Stimulated activated CD4-positive, alpha-beta T cell treated with anti-CD3 and anti-CD28 coated beads, Interleukin-4, amount 100 ng/mL, for 48 hours (primary cell): ENCODE measurements around the gene NECTIN1.

Source experiments
- DNase-seq, 2 donors: peaks; one replicate each; pipeline ENCODE4 v3.0.0-alpha.2; 2020; ENCODE audit warnings: low read depth in 2 of 2

NECTIN1 gene

GRCh38 chr11:119640541-119640940, 88.5 kb downstream of the NECTIN1 start:
- no peak for DNase-seq

- no peak for DNase-seq
Measured at GRCh38 chr11:119639642-119640205, 89.3 kb downstream of the NECTIN1 start.

DNA sequence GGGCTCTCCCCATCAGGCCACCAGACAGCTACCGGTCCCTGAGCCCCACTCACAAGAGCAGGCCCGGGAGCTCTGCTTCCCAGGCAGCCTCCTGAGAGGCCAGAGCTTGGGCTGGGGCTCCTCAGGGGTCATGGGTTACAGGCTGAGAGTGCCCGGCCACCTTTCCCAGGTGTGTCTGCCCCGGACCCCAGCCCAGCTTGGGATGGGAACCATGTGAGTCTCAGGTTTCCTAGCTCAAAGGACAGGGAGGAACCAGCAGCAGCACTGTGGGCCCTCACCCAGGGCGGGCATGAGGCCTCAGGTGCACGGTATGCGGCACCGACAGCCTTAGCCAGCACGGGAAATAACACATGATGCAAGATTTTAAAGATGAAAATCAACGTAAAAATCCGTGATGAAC, 90.1 kb downstream of the NECTIN1 start:
- DNase-seq: no peak

- DNase-seq: no peak
Measured at GRCh38 chr11:119637481-119637880, 91.5 kb downstream of the NECTIN1 start.

DNA sequence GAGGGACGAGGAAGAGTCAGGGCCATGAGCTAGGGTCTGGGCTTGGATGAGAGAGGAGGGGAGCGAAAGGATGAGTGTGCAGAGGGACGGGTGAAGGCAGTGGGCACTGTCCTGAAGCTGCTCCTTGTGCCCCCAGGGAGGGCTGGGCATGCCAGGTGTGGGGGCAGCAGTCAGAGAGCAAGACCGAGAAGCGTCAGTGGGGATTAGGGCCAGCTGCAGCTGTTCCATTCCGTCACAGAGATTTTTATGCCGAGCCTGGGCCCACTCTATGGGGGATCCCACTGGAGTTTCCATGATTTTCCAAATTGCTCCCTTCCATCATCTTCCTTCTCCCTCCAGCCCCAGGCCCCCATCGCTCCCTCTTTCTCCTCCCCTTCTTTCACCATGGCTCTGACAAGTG, 93.2 kb downstream of the NECTIN1 start:
- no peak for DNase-seq

DNA sequence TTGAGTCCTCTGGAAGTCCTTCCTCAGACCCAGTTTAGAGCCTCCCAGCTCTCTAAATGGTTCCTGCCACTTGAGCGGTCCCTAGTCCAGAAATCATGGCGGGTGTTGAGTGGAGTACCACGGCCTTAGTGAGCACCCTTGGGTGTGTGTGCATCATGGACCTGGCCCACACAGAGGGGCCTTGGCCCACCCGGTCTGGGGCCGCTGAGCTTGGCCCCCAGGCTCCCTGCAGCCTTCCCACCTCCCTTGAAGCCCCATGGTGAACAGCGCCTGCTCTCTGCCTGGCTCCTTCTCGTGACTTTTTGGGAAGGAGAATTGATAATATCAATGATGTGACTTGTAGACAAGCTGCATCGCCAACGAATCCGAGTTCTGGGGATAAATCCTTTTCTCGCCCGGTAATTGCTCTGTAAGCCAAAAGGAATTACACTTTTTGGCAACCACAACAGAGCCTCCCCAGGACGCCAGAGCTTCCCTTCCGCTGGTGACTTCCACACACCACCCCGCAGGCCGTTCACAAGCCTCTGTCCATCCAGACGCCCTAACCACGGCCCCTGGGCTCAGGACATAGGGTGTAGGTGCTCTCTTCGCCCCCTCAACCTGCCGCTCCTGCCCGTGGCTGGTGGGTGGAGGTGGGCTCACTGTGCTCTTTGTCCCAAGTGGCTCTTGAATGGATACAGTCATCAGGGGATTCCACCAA, 93.8 kb downstream of the NECTIN1 start:
- DNase-seq: no peak

DNA sequence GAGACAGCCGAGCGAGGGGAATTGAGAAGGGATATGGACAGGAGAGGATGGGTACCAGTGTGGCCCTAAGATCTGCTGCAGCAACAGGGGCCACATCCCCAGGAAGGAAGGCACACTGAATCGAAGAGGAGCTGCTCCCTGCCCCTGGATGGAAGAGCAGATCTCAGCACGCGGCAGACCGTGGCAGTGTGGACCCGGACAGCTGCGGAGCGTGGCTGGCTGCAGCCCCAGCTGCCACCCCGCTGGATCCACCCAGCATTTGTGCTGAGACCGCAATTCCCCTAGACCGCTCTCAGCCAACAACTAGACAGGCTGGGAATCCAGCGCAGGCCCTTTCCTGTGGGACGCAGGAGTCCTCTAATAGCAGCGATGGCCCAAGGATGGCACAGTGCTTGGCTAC, 94.7 kb downstream of the NECTIN1 start:
- no peak for DNase-seq

DNA sequence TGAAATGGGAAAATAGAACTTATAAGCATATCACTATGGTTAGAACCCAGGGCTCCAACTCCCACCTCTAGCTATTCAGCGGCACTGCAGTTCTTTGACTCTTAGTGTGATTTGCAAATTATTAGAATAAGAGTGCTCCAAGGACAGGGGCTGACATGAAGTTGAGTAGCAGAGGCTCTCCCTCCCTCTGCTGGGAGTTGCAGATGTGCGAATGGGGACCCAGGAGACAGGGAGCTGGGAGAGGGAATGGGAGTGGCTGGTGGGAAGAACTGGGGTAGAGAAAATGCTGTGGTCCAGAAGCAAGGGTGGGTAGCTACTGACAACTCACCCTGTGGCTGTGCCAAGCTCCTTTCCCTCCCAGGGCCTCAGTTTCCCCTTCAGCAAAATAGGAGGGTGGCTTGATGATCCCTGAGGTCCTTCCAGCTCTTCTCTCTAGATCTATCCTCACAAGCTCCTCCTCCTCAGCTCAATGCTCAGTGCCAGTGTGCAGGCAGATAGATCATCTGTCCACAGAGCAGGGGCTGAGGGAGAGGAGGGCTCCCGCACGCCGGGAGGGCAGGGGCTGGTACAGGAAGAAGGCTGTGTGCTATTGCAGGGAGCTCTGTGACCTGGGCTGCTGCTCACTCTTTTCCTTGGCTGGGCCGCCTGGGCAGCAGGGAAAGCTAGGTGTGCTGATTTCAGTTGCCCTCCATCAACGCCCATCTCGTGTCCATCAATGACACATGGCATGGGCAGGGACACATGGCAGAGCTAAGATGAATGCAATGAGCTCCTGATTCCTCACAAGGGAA, 99.0 kb downstream of the NECTIN1 start:
- DNase-seq: no peak

GRCh38 chr11:119629085-119629484, 99.9 kb downstream of the NECTIN1 start:
- DNase-seq: no peak

DNA sequence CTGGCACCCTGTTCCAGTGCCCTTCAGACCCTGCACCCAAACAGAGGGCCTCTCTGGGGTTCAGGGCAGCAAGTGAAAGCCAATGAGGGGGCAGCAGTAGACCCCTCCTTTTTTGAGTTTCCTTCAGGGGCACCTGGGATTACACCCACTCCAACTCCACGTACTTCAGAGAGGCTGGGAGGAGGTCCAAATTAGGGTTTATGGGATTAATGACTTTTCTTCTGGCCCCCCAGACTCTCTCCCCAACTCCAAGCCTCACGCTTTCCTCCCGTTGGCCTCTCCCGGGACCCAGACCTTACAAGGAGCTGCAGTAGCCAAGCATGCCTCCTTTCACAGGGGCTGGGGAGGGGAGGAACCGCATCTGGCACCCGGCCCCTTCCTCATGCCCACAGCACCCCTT, 101.7 kb downstream of the NECTIN1 start:
- no peak for DNase-seq

DNA sequence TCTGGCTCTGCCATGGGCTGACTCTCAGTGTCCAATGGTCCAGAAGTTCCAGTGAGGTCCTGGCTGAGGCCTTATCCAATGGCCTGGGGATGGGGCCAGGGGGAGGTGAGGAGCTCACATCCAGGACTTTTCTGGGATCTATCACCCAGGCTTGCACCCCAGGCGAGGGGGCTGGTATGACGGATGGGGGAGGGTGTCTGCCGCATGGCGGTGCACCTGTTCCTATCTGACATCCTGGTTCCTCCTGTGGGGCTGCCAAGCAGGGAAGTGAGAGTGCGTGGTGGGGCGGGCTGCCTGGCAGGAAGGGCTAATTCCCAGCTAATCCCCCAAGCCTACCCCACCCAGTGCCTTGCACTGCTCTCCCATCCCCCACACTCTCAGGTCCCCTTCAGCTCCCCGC, 102.1 kb downstream of the NECTIN1 start:
- no peak for DNase-seq

DNA sequence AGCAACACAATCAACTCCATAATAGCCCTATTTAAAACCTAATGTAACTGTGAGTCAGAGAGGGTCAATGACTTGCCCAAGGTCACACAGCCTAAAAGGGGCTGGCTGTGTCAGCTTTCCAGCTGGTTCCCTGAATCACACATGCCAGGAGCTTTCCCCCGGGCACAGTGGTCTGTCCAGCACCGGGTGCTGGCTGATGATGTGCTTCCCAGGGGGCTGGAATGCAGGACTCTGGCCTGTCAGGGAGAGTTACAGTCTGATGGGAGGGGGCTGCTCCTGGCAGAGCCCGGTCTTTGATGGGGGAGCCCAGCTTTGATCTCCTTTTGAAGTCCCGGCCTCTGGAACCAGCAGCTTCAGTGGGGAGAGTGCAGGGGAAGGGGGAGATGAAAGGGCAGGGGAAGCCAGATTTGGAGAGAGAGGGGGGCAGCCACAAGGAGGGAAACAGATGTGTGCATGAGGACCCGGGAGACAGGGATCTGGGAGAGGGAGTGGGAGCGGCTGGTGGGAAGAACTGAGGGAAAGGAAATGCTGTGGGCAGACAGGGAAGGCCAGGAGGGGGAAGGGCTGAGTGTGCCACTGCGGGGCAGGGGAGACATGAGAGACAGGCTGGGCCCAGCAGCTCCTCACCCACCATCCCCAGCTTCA, 102.7 kb downstream of the NECTIN1 start:
- no peak for DNase-seq

GRCh38 chr11:119625206-119625978, 103.6 kb downstream of the NECTIN1 start:
- DNase-seq: no peak

- DNase-seq: no peak
Measured at GRCh38 chr11:119624629-119625028, 104.4 kb downstream of the NECTIN1 start.

GRCh38 chr11:119624102-119624615, 104.8 kb downstream of the NECTIN1 start:
- no peak for DNase-seq

DNA sequence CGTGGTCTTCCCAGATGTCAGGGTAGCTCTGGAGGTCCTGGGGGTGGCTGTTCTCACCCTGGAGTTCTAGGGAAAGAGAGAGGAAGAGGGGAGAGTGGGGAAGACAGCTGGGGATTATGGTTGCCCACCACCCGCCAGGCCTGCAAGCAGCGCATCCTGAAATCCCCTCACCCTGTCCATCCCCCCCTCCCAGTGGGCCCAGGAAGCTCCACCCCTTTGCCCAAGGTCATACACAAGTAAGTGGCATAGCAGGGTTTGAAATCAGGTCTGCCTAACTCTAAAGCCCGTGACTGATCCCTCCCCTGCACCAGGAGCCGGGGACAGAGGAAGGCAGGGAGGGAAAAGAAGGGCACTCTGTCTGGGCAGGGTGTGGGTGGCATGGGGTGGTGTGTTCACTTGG, 105.3 kb downstream of the NECTIN1 start:
- no peak for DNase-seq

DNA sequence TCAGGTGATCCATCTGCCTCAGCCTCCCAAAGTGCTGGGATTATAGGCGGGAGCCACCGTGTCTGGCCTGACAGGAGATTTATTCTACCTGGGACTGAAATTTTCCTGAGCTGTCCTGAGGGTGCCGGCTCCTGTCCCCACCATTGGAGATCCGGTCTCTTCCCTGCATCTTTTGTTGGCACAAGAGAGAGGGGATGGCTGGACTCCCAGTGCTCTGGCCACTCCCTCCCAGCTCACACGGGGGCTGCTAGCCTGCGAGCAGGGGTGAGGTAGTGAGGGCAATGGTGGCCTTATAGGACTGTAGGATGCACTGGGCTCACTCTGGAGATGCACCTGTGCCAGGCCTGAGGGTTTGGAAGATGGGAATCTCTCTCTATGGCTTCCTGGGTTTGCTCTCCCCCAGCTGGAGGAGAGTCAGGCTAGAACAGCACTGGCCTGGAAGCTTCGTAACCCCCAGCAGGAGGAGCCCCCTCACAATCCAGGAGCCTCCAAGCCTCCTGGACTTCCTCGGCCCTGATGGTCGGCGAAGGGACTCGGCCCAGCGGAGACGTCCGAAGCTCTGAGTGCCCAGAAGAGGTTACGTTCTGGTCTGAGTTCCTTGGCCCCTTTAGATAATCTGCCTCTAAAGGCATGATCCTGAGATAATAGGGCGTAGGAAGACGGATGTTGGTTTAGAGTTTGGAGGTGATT, 106.4 kb downstream of the NECTIN1 start:
- no peak for DNase-seq

GRCh38 chr11:119619665-119620064, 109.3 kb downstream of the NECTIN1 start:
- no peak for DNase-seq

GRCh38 chr11:119618208-119618909, 110.6 kb downstream of the NECTIN1 start:
- no peak for DNase-seq

GRCh38 chr11:119617340-119617713, 111.7 kb downstream of the NECTIN1 start:
- DNase-seq: no peak
